MM.1S (cell line): Measurements from ENCODE around the gene DMXL2.
"Not testable (repeated sequence)": the region's sequence is repeated elsewhere in the genome, so short reads cannot be mapped to it uniquely, and the experiment has no call there.

Experiments
- CTCF ChIP-seq: fragments of 300-600 bp; sonication (generic); IDR thresholded peaks from 2 replicates; pipeline ENCODE4 v1.5.1; 2016; ENCODE audit warnings: antibody characterized with exemption, low read length, mixed read lengths
- EZH2 ChIP-seq: fragments of 300-600 bp; sonication (generic); optimal IDR thresholded peaks from 2 replicates; pipeline ENCODE3; 2017; ENCODE audit warnings: low read depth, mild to moderate bottlenecking, antibody characterized with exemption, low read length, mixed read lengths
- EZH2phosphoT487 ChIP-seq: fragments of 300-600 bp; sonication (generic); IDR thresholded peaks from 2 replicates; pipeline ENCODE4 v1.6.1; 2018; ENCODE audit warnings: antibody characterized with exemption, low read length

GRCh38 chr15:51648101-51648500 lies 25.5 kb upstream of the DMXL2 start:
- not testable (repeated sequence) for TF ChIP-seq CTCF, EZH2, EZH2phosphoT487
